Smooth muscle cell (in vitro differentiated cells): Measurements from ENCODE around the gene TMF1. TPM values are rescaled to one million over a fixed set of nuclear protein-coding genes. Genes with fewer than 3 reads are reported as not detected.

Experiments used
- DNase-seq: peaks from one replicate; lab custom pipeline; 2025; ENCODE audit not compliant: unreplicated experiment; lab: John Stamatoyannopoulos, UW
- H2AFZ ChIP-seq: fragments of 200-600 bp; sonication (generic); 2 replicates; pipeline ENCODE4 v1.6.0; 2016; ENCODE audit warnings: antibody characterized with exemption, low read depth, mild to moderate bottlenecking
- H3F3A ChIP-seq: fragments of 200-600 bp; sonication (generic); 2 replicates; pipeline ENCODE4 v1.6.0; 2017; ENCODE audit warnings: antibody characterized with exemption, low read depth
- H3K27ac ChIP-seq: fragments of 200-600 bp; sonication (generic); 2 replicates; pipeline ENCODE4 v1.5.1; 2016; ENCODE audit warnings: low read depth, mild to moderate bottlenecking
- H3K27me3 ChIP-seq: fragments of 200-600 bp; sonication (generic); 2 replicates; pipeline ENCODE4 v1.6.1; 2016; ENCODE audit warnings: low read depth, mild to moderate bottlenecking
- H3K36me3 ChIP-seq: fragments of 200-600 bp; sonication (generic); 2 replicates; pipeline ENCODE4 v1.5.1; 2016; ENCODE audit warnings: low read depth
- H3K4me1 ChIP-seq: fragments of 200-600 bp; sonication (generic); 2 replicates; pipeline ENCODE4 v1.5.1; 2016; ENCODE audit warnings: low read depth
- H3K4me2 ChIP-seq: fragments of 200-600 bp; sonication (generic); 2 replicates; pipeline ENCODE4 v1.6.0; 2016; ENCODE audit warnings: mild to moderate bottlenecking
- H3K4me3 ChIP-seq: fragments of 200-600 bp; sonication (generic); 2 replicates; pipeline ENCODE4 v1.5.1; 2016; ENCODE audit warnings: mild to moderate bottlenecking
- H3K79me2 ChIP-seq: fragments of 200-600 bp; sonication (generic); 2 replicates; pipeline ENCODE4 v1.6.0; 2016; ENCODE audit warnings: low read depth, mild to moderate bottlenecking
- H3K9ac ChIP-seq: fragments of 200-600 bp; sonication (generic); 2 replicates; pipeline ENCODE4 v1.6.0; 2016; ENCODE audit warnings: low read depth
- H3K9me3 ChIP-seq: fragments of 200-600 bp; sonication (generic); replicated peaks from 2 replicates; pipeline ENCODE4 v1.5.1; 2016; ENCODE audit warnings: low read depth
- H4K20me1 ChIP-seq: fragments of 200-600 bp; sonication (generic); 2 replicates; pipeline ENCODE4 v1.6.0; 2016; ENCODE audit warnings: low read depth
- CTCF ChIP-seq: fragments of 200-600 bp; sonication (generic); IDR thresholded peaks from 2 replicates; pipeline ENCODE4 v1.5.1; 2017; ENCODE audit warnings: borderline replicate concordance, mild to moderate bottlenecking, antibody characterized with exemption; ENCODE audit not compliant: insufficient read depth, poor library complexity, severe bottlenecking
- WGBS: methylation state at CpG from one replicate; pipeline ENCODE4 v1.1.7; 2016; ENCODE audit warnings: low lambda C conversion rate; 5-methylcytosine and 5-hydroxymethylcytosine counted together
- polyA plus RNA-seq: library from polyadenylated mRNA; unstranded; fragments of >200 nt; fragmentation: Nextera tagmentation; extraction: Ambion mirVana; gene quantifications from 2 replicates; pipeline ENCODE4 v1.2.1, GENCODE V29; 2016
- total RNA-seq: library from RNA; depleted of rRNA; stranded (reverse); fragments of >200 nt; gene quantifications from 2 replicates; pipeline ENCODE4 v1.2.3, GENCODE V29; 2014

TMF1 gene
- total and polyA plus RNA-seq, 2 experiments from 2014 or later, result 28.9 to 63.0 TPM

GRCh38 chr3:69032142-69032541 is 20.0 kb downstream of the TMF1 start:
- WGBS, result 91% methylated on average over 2 of the region's 2 CpGs

GRCh38 chr3:69031635-69032034 is 20.5 kb downstream of the TMF1 start:
- Histone ChIP-seq H3K9ac (no peak overlapping the region), H3K9me3 (no peaks in the 10 kb centered on the region), H3K4me3 (no peak overlapping the region), H3K79me2 (peaks cover 10% of the 10 kb centered on the region), H3K27ac (no peak overlapping the region), H3K36me3 (peaks cover 60% of the 10 kb centered on the region), H3K4me1 (no peaks in the 10 kb centered on the region), H3F3A (no peaks in the 10 kb centered on the region), H3K4me2 (no peak overlapping the region), H2AFZ (no peak overlapping the region), H4K20me1 (peaks cover 27% of the 10 kb centered on the region), H3K27me3 (no peaks in the 10 kb centered on the region)
- TF ChIP-seq CTCF, result no peak
- DNase-seq, result no peak
- WGBS, result 97% methylated on average over 1 of the region's 1 CpG

More at GRCh38 chr3:69032142-69032541, 20.0 kb downstream of the TMF1 start:
- TF ChIP-seq CTCF, result no peak
- Histone ChIP-seq H3K4me1 (no peaks in the 10 kb centered on the region), H3K27me3 (no peaks in the 10 kb centered on the region), H3K9ac (no peak overlapping the region), H3F3A (no peaks in the 10 kb centered on the region), H3K79me2 (peaks cover 14% of the 10 kb centered on the region), H3K36me3 (peaks cover 62% of the 10 kb centered on the region), H3K27ac (no peak overlapping the region), H3K4me2 (no peak overlapping the region), H3K4me3 (no peak overlapping the region), H2AFZ (no peak overlapping the region), H3K9me3 (no peaks in the 10 kb centered on the region), H4K20me1 (peaks cover 31% of the 10 kb centered on the region)
- no peak for DNase-seq

- no peak overlapping the region for H2AFZ ChIP-seq
- no peak for DNase-seq
- no peak for TF ChIP-seq CTCF
- no peak overlapping the region for H3K27ac ChIP-seq
- no peaks in the 10 kb centered on the region for H3K27me3 ChIP-seq
- H3K4me2 ChIP-seq, result no peak overlapping the region
- H3K4me1 ChIP-seq, result no peaks in the 10 kb centered on the region
- H3K9me3 ChIP-seq, result no peaks in the 10 kb centered on the region
- no peak overlapping the region for H3K9ac ChIP-seq
- 76% methylated on average over 4 of the region's 4 CpGs for WGBS
- peaks cover 27% of the 10 kb centered on the region for H3F3A ChIP-seq
- peaks cover 20% of the 10 kb centered on the region for H3K36me3 ChIP-seq
- H3K4me3 ChIP-seq, result no peak overlapping the region
- H3K79me2 ChIP-seq, result no peaks in the 10 kb centered on the region
- H4K20me1 ChIP-seq, result peaks cover 23% of the 10 kb centered on the region
Observed at GRCh38 chr3:69020857-69021256, 31.3 kb downstream of the TMF1 start.

GRCh38 chr3:69020424-69020823 is 31.7 kb downstream of the TMF1 start:
- Histone ChIP-seq H3K27me3 (no peaks in the 10 kb centered on the region), H3K27ac (no peak overlapping the region), H3K4me2 (no peak overlapping the region), H3K9ac (no peak overlapping the region), H3K36me3 (peaks cover 20% of the 10 kb centered on the region), H3F3A (peaks cover 31% of the 10 kb centered on the region), H2AFZ (no peak overlapping the region), H3K9me3 (no peaks in the 10 kb centered on the region), H3K79me2 (no peaks in the 10 kb centered on the region), H3K4me1 (no peaks in the 10 kb centered on the region), H4K20me1 (peaks cover 23% of the 10 kb centered on the region), H3K4me3 (no peak overlapping the region)
- no peak for DNase-seq
- WGBS, result 63% methylated on average over 2 of the region's 2 CpGs
- peak; percentile 17 for TF ChIP-seq CTCF
